HepG2 (cell line): ENCODE results near the gene DHRS11. TPM values are rescaled to one million over a fixed set of nuclear protein-coding genes. Genes with fewer than 3 reads are reported as not detected.

Source experiments
- ATAC-seq: fragments of 200-7000 bp; cut with Tn5 transposase; 3 replicates; pipeline ENCODE4 v1.9.1; 2020; ENCODE audit warnings: mild to moderate bottlenecking, moderate library complexity
- BruUV-seq: library from RNA; stranded (reverse); fragments of 400-500 nt; replicated peaks from 2 replicates; lab custom pipeline; 2021; lab: Mats Ljungman, UMichigan
- CTCF ChIA-PET: fragments of 300-600 bp; formaldehyde crosslinking; extraction: SDS; loops from one replicate; lab custom pipeline; 2021; ENCODE audit warnings: low total read pairs, inconsistent platforms, low intra/inter-chr PET ratio; lab: Yijun Ruan, JAX
- POLR2A ChIA-PET: fragments of 350-600 bp; sonication (Branson Sonifier 250); formaldehyde crosslinking; loops from one replicate; lab custom pipeline; 2020; ENCODE audit warnings: antibody characterized with exemption, inconsistent platforms; lab: Yijun Ruan, JAX
- DNase-seq: peaks from one replicate; pipeline ENCODE4 v3.0.0-alpha.2; 2015; ENCODE audit warnings: low spot score
- FAIRE-seq: peaks from 3 replicates; lab custom pipeline; 2011; peaks lifted over from hg19 to GRCh38; lab: Jason Lieb, UNC
- H2AFZ ChIP-seq: one replicate; pipeline ENCODE4 v1.6.1; 2011; ENCODE audit warnings: low read length, inconsistent platforms
- H3K27ac ChIP-seq: fragments of 300-600 bp; 3 replicates; pipeline ENCODE4 v1.8.0; 2011; ENCODE audit warnings: mixed run types, mild to moderate bottlenecking, mixed read lengths, low read length, inconsistent platforms; ENCODE audit not compliant: insufficient read depth; ENCODE audit errors: extremely low read length
- H3K27me3 ChIP-seq, 2 experiments: fragments of 200-600 bp in 1 of 2; 2 replicates in 1 of 2; 3 replicates in 1 of 2; pipeline versions ENCODE4 v1.6.0 to v1.8.0; 2011; ENCODE audit warnings: low read length in 2 of 2, mild to moderate bottlenecking in 2 of 2, moderate library complexity in 2 of 2, inconsistent platforms in 1 of 2; ENCODE audit not compliant: insufficient read depth in 2 of 2, control insufficient read depth in 1 of 2
- H3K36me3 ChIP-seq, 2 experiments: fragments of 200-600 bp in 1 of 2; replicated peaks in 1 of 2; 2 replicates in 1 of 2; 3 replicates in 1 of 2; pipeline versions ENCODE4 v1.5.1 to v1.8.0; 2011; ENCODE audit warnings: low read length in 2 of 2, inconsistent platforms in 1 of 2; ENCODE audit not compliant: insufficient read depth in 2 of 2, control insufficient read depth in 1 of 2
- H3K4me1 ChIP-seq: 2 replicates; pipeline ENCODE4 v1.5.1; 2012; ENCODE audit warnings: low read length, inconsistent platforms; ENCODE audit not compliant: insufficient read depth
- H3K4me2 ChIP-seq: 2 replicates; pipeline ENCODE4 v1.6.0; 2011; ENCODE audit warnings: low read depth, low read length, inconsistent platforms
- H3K4me3 ChIP-seq, 3 experiments: fragments of 200-600 bp in 1 of 3; sonication (generic), shearing (Covaris generic) in 1 of 3; replicated peaks in 1 of 3; 2 replicates each; pipeline ENCODE4 v1.5.1; 2011 to 2016; ENCODE audit warnings: low read length in 3 of 3, inconsistent platforms in 2 of 3, low read depth in 2 of 3, mild to moderate bottlenecking in 2 of 3, control low read depth in 1 of 3, mixed read lengths in 1 of 3; ENCODE audit not compliant: insufficient read depth in 1 of 3
- H3K79me2 ChIP-seq: one replicate; pipeline ENCODE4 v1.6.1; 2011; ENCODE audit warnings: low read length, inconsistent platforms; ENCODE audit not compliant: insufficient read depth
- H3K9ac ChIP-seq: 2 replicates; pipeline ENCODE4 v1.6.0; 2011; ENCODE audit warnings: mild to moderate bottlenecking, low read depth, low read length, inconsistent platforms; ENCODE audit not compliant: insufficient read depth
- H3K9me3 ChIP-seq: 2 replicates; pipeline ENCODE4 v1.5.1; 2012; ENCODE audit warnings: mild to moderate bottlenecking, low read length
- H4K20me1 ChIP-seq: 2 replicates; pipeline ENCODE4 v1.6.0; 2011; ENCODE audit warnings: inconsistent platforms, mild to moderate bottlenecking, low read length, moderate library complexity; ENCODE audit not compliant: insufficient read depth
- CENPT ChIP-seq: sonication (generic); formaldehyde crosslinking; IDR thresholded peaks from 2 replicates; pipeline ENCODE4 v1.8.0; 2022; ENCODE audit warnings: low read depth, mild to moderate bottlenecking, moderate library complexity, missing genetic modification reagents
- EED ChIP-seq: sonication (generic); formaldehyde crosslinking; IDR thresholded peaks from 2 replicates; pipeline ENCODE4 v1.5.0; 2020; ENCODE audit warnings: mild to moderate bottlenecking, missing genetic modification reagents
- ESRRA ChIP-seq: sonication (generic); formaldehyde crosslinking; IDR thresholded peaks from 2 replicates; pipeline ENCODE4 v1.5.1; 2020; ENCODE audit warnings: mild to moderate bottlenecking, low read depth, missing genetic modification reagents
- FOXP4 ChIP-seq: sonication (generic); formaldehyde crosslinking; IDR thresholded peaks from 2 replicates; pipeline ENCODE4 v1.4.0; 2020; ENCODE audit warnings: missing genetic modification reagents
- MYNN ChIP-seq: sonication (generic); formaldehyde crosslinking; IDR thresholded peaks from 2 replicates; pipeline ENCODE4 v1.4.0; 2020; ENCODE audit warnings: mild to moderate bottlenecking, low read depth, missing genetic modification reagents
- RFX3 ChIP-seq: IDR thresholded peaks from 2 replicates; pipeline ENCODE4 v1.6.1; 2016; ENCODE audit warnings: missing biosample characterization, missing genetic modification reagents
- SIX1 ChIP-seq: sonication (generic); formaldehyde crosslinking; IDR thresholded peaks from 2 replicates; pipeline ENCODE4 v1.4.0; 2020; ENCODE audit warnings: missing genetic modification reagents, borderline replicate concordance
- ZNF362 ChIP-seq: sonication (generic); formaldehyde crosslinking; IDR thresholded peaks from 2 replicates; pipeline ENCODE4 v1.4.0; 2020; ENCODE audit warnings: missing genetic modification reagents, mild to moderate bottlenecking, borderline replicate concordance
- ZNF431 ChIP-seq: sonication (generic); formaldehyde crosslinking; IDR thresholded peaks from 2 replicates; pipeline ENCODE4 v1.9.0; 2022; ENCODE audit warnings: missing genetic modification reagents, low read depth, mild to moderate bottlenecking, borderline replicate concordance
- ZNF572 ChIP-seq: sonication (generic); formaldehyde crosslinking; IDR thresholded peaks from 2 replicates; pipeline ENCODE4 v1.5.1; 2020; ENCODE audit warnings: mild to moderate bottlenecking, missing genetic modification reagents
- ZNF614 ChIP-seq: IDR thresholded peaks from 2 replicates; pipeline ENCODE4 v1.6.1; 2018; ENCODE audit warnings: missing biosample characterization, missing genetic modification reagents, inconsistent platforms, borderline replicate concordance
- ZNF615 ChIP-seq: sonication (generic); formaldehyde crosslinking; IDR thresholded peaks from 2 replicates; pipeline ENCODE4 v1.5.0; 2020; ENCODE audit warnings: mild to moderate bottlenecking, missing genetic modification reagents, borderline replicate concordance
- ZNF781 ChIP-seq: sonication (generic); formaldehyde crosslinking; IDR thresholded peaks from 2 replicates; pipeline ENCODE4 v1.5.1; 2020; ENCODE audit warnings: borderline replicate concordance, mild to moderate bottlenecking, missing genetic modification reagents; ENCODE audit errors: not compliant biosample characterization
- ZSCAN9 ChIP-seq: IDR thresholded peaks from 2 replicates; pipeline ENCODE4 v1.6.1; 2016; ENCODE audit warnings: borderline replicate concordance
- ZXDC ChIP-seq: sonication (generic); formaldehyde crosslinking; IDR thresholded peaks from 2 replicates; pipeline ENCODE4 v1.5.0; 2020; ENCODE audit warnings: mild to moderate bottlenecking, missing genetic modification reagents
- WGBS: methylation state at CpG from one replicate; pipeline ENCODE4 v1.1.6; 2017; ENCODE audit warnings: low lambda C conversion rate; 5-methylcytosine and 5-hydroxymethylcytosine counted together
- in situ Hi-C: cut with HindIII; loops from 2 replicates; pipeline ENCODE4 v1.10.0; 2017; ENCODE audit warnings: low pct_unique_long_range_greater_than_20kb; ENCODE audit not compliant: extremely low pct_ligation_motif_present
- intact Hi-C: fragments of 100-400 bp; cut with micrococcal nuclease; formaldehyde crosslinking; loops from one replicate; pipeline ENCODE4 v1.10.0; 2022; ENCODE audit not compliant: unreplicated experiment
- polyA plus RNA-seq, 8 experiments: library from polyadenylated mRNA; depleted of rRNA in 3 of 8; stranded (reverse) in 7 of 8; unstranded in 1 of 8; fragments of >200 nt; fragmentation: Illumina TruSeq in 4 of 8; extraction: Trizol in 4 of 8; gene quantifications; 2 replicates each; pipeline versions ENCODE4 v1.2.1 to v1.2.3, GENCODE V29; 2011 to 2016; ENCODE audit warnings: low read depth in 4 of 8, missing spikeins in 1 of 8, mixed read lengths in 1 of 8; ENCODE audit not compliant: insufficient read depth in 1 of 8
- total RNA-seq, 5 experiments: library from RNA; depleted of rRNA; stranded (reverse); fragments of >200 nt; fragmentation: Illumina TruSeq; extraction: Trizol; gene quantifications; 2 replicates each; pipeline ENCODE4 v1.2.3, GENCODE V29; 2016; ENCODE audit warnings: low read depth in 1 of 5

Gene DHRS11
- total and polyA plus RNA-seq, 2 of the 13 experiments (the other 11 are each of a cell fraction or from before 2014, with no cell fraction given), result 28.4 to 41.9 TPM

DNA sequence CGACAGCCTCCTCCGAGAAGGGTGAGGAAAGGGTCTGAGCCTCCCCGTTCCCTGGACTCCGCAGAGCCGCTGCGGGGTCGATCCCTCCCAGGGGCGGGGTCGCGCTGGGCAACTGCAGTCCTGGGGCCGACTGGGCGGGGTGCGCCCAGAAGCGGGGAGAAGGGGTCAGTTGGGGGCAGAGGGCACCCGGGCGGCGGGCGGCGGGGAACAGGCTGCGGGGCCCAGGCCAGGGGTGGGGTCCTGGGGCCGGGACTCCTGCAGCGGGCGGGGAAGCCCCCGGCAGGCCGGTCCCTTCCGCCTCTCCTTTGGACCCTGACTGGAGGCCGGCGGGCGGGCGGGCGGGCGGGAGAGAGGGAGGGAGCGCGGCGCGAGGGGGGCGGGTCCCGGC is 46.6 kb upstream of the DHRS11 start (continued):
- TF ChIP-seq ZXDC (CRISPR knock-in tag), result 0 out of 2 replicates have a peak, but pooled peaks have one; percentile 6
- no peak for TF ChIP-seq RFX3 (CRISPR knock-in tag)
- no peak for TF ChIP-seq ZNF615
- no peak for TF ChIP-seq ZSCAN9 (CRISPR knock-in tag)

DNA sequence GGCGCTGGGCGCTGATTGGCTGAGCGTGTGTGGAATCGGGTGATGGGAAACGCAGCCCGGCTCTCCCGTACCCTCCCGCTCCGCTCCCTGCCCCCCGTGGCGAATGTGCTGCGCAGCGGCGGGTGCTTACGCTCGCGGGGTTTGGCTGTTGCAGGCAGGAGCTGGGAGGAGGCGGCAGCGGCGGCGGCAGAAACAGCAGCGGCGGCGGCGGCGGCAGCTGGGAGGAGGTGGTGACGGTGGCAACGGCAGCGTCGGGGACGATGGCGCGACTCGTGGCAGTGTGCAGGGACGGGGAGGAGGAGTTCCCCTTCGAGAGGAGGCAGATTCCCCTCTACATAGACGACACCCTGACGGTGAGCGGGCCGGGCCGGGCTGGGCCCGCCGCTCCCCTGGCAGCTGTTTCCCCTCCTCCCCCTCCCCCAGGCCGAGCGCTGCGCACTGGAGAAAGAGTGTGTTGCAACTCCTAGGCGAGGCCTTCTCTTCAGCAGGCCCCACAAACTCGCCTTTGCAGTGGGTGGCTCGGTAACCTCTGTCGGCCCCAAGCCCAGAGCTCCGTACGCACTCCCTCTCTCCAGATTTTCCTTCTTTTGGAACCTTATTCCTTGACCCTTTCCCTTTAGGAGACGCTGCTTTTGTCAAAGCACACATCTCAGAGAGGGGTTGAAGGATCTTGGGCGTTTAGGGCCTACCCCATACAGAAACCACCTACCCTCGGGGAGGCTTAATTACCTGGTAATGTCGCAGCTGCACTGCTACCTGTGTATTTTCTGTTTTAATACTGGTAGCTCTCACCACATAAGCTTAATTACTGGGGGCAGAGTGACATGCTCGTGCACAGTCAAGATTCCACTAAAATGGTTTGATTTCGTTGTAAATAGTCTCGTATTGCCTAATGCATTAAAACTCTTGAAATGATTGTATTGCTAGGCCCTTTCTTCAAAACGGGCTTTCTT is 45.9 kb upstream of the DHRS11 start:
- H3K27ac ChIP-seq, result peak overlapping the region; percentile 100
- peaks cover 33% of the 10 kb centered on the region for H3K4me1 ChIP-seq
- 2% methylated on average over 16 of the region's 60 CpGs for WGBS
- ATAC-seq, result peak; percentile 88
- FAIRE-seq, result no peak
- peak; percentile 91 for DNase-seq
- no peaks in the 10 kb centered on the region; a peak in 1 of 5 replicates for H3K36me3 ChIP-seq
- peak overlapping the region; percentile 58 to 97 (median 91) for H3K4me3 ChIP-seq
- BruUV-seq, result TSS peak; percentile 53
- no peak overlapping the region for H2AFZ ChIP-seq
- ChIA-PET CTCF (no interaction called here), POLR2A (interaction anchor here (0.7 to 4.2 kb wide), 11 partner anchors 8 to 813 kb away, joined by 3 to 107 read pairs (median 4); partner anchors contain the start of genes DHRS11, MRM1, MYO19 and PIGW)
- H3K9ac ChIP-seq, result peak overlapping the region; percentile 97
- H3K9me3 ChIP-seq, result no peaks in the 10 kb centered on the region
- peaks cover 0 to 5% of the 10 kb centered on the region in 2 experiments; a peak in 1 of 5 replicates for H3K27me3 ChIP-seq
- peak overlapping the region; percentile 78 for H3K4me2 ChIP-seq
- peaks cover 31% of the 10 kb centered on the region for H4K20me1 ChIP-seq
- intact Hi-C loops, result loop anchor here (5.0 kb wide), 1 partner anchor 47 kb away; the partner anchor contains the start of gene DHRS11
- H3K79me2 ChIP-seq, result peaks cover 60% of the 10 kb centered on the region
- in situ Hi-C loops, result no loop called here
- TF ChIP-seq CENPT (CRISPR knock-in tag) (peak; percentile 43; the same call in 1 of the 2 replicates), ZNF572 (no peak), ZNF362 (peak; percentile 10; the same call in 1 of the 2 replicates), ZNF781 (CRISPR knock-in tag) (no peak), ZNF614 (peak; percentile 14; the same call in 1 of the 2 replicates), ZNF431 (CRISPR knock-in tag) (peak; percentile 50; the same call in 1 of the 2 replicates), SIX1 (CRISPR knock-in tag) (no peak), EED (CRISPR knock-in tag) (no peak), FOXP4 (CRISPR knock-in tag) (no peak; the same call in 1 of the 2 replicates), MYNN (CRISPR knock-in tag) (0 out of 2 replicates have a peak, but pooled peaks have one; percentile 34), ESRRA (CRISPR knock-in tag) (0 out of 2 replicates have a peak, but pooled peaks have one; percentile 35)
